Amniotic epithelial cell (primary cell): ENCODE data around the gene CTRB1.

ENCODE experiments used
- DNase-seq: peaks from one replicate; pipeline ENCODE4 v3.0.0-alpha.2; 2010; ENCODE audit warnings: low read depth

The CTRB1 gene

DNA sequence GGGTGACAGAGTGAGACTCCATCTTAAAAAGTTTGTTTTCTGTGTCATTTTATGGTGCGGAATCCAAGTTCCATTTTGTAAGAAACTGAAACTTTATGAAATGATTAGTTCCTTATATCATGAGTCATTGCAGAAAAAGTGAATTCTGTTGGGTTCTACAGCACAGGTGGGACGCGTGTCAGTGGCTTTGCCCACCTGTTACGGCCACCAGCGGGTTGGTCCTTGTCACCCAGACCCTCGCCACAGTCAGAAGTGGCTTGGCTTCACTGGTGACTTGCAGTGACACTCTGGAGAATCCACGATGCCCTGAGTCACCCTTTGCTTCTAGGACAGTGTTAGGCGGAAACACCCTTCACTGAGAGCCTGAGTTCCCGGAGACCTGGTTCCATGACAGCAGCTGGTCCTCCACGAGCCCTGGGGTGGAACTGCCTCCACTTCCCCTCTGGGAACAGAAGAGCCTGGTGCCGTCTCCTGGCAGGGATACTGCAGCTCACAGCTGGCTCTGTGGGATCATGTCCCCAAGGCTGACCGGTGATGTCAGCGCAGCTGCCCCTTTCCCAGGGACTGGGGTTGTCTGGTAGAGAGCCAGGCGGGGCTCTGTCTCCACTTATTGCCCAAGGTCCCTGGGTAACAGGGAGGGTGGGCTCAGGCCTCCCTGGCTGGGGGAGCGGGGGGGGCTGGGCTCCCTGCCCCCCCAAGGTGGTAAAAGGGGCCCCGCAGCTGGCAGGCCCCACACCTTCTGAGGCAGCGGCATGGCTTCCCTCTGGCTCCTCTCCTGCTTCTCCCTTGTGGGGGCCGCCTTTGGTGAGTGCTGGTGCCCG is at the start of gene CTRB1:
Gene CTRB1, plus strand, starts transcription at position 733 of the 821 bp plus-strand sequence. Its CDS starts 20 bp downstream, at position 753.
- no peak for DNase-seq

DNA sequence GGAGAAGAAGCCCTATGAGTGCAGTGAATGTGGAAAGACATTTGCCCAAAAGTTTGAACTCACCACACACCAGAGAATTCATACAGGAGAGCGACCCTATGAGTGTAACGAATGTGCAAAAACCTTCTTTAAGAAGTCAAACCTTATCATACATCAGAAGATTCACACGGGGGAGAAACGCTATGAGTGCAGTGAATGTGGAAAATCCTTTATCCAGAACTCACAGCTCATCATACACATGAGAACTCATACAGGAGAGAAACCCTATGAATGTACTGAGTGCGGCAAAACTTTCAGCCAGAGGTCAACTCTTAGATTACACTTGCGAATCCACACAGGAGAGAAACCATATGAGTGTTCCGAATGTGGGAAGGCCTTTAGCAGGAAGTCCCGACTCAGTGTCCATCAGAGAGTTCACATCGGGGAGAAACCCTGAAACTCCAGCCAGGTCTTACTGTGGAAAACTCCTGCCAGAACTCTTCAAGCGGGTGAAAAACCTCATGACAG is 48.8 kb upstream of the CTRB1 start:
- DNase-seq, result no peak

DNA sequence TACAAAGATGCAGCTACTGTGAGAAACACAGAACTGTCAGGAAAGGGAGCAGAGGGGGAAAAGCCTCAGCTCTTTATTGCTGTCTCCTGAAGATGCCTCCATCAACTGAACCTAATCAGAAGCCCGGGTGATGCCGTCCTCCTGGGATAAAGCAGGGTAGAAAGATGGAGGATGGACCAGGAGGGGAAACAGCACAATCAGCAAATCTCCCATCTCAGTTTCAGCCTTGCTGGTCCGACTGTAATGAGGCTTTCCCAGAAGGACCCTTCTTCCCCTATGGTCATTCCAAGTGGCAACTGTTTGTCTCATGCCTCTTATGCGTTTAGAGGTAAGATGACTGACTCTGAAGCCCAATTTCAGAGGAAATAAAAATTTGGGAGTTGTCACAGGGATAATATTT is 46.2 kb upstream of the CTRB1 start:
- DNase-seq, result no peak

DNA sequence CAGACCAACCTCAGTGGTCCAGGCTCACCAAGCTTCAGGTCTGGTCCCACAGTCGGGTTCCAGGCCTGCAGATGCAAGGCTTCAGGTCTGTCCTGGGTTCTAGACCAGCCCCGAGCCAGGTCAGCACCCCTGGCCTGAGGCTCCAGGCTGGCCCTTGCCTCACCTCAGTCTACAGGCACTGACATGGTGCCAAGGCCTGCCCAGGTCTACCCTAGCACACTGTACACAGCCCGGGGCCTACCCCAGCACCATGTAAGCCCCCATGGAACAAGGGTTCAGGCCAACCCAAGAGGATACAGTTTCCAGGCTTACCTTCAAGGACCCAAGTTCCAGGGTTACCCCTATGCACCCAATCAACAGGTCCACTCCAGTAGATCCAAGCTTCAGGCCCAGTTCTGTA is 43.7 kb upstream of the CTRB1 start:
- DNase-seq, result no peak

DNA sequence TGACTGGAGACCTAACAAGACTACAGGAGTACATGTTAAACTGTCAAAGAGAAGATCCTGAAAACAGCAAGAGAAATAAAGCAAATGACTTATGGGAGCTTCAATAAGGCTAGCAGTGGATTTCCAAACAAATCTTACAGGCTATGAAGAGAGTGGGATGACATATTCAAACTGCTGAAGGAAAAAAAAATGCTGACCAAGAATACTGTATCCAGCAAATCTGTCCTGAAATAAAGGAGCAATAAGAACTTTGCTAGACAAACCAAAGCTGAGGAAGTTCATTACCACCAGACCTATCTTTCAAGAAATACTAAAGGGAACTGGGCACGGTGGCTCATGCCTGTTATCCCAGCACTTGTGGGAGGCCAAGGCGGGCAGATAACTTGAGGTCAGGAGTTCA is 41.9 kb upstream of the CTRB1 start:
- DNase-seq, result no peak

DNA sequence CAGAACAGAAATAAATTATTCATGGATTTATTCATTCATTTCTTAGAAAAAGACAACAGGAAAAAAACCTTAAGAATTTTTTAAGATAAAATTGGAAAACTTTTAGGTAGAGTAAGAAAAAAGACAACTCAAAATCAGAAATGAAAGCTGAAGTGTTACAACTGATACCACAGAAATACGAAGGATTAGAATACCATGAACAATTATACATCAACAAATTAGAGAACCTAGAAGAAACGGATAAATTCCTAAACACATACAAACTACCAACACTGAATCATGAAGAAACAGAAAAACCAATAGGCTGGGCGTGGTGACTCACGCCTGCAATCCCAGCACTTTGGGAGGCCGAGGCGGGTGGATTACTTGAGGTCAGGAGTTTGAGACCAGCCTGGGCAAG is 39.6 kb upstream of the CTRB1 start:
- DNase-seq, result no peak

DNA sequence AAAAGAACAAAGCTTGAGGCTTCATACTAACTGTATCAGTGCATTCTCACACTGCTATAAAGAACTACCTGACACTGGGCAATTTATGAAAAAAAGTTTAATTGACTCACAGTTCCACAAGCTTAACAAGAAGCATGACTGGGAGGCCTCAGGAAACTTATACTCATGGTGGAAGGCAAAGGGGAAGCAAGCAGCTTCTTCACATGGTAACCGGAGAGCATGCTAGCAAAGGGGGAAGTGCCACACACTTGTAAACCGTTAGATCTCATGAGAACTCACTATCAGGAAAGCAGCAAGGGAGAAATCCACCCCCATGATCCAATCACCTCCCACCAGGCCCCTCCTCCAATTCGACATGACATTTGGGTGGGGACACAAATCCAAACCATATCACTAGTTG is 37.2 kb upstream of the CTRB1 start:
- no peak for DNase-seq

DNA sequence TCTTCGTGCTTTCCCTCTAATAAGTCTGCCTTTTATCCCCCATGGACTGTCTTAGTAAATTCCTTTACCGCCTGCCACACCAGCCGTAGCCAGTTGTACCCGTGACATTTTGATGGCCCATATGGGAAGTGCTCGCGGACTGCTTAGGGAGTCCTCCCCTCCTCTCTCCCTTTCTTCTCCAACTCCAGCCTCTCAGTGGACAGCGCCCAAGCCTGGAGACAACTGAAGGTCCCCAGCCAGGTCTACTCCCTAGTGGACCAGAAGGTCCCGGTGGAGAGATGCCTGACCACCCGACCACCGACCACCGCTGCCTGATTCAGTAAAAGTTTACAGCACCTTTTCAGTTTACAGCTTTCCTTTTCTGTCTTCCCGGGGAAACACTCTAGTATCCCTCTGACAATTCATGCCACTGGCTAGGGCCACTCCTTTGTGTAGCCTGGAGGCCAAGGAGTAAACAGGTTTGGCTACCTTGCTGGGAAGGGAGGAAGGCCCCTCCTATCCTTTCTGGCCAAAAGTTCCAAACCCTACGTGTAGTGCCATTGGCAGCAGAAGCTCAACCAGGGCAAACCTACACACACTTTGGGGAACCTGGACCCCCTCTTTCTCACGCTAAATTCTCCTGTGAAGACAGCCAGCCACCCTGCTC is 29.8 kb upstream of the CTRB1 start:
- no peak for DNase-seq

DNA sequence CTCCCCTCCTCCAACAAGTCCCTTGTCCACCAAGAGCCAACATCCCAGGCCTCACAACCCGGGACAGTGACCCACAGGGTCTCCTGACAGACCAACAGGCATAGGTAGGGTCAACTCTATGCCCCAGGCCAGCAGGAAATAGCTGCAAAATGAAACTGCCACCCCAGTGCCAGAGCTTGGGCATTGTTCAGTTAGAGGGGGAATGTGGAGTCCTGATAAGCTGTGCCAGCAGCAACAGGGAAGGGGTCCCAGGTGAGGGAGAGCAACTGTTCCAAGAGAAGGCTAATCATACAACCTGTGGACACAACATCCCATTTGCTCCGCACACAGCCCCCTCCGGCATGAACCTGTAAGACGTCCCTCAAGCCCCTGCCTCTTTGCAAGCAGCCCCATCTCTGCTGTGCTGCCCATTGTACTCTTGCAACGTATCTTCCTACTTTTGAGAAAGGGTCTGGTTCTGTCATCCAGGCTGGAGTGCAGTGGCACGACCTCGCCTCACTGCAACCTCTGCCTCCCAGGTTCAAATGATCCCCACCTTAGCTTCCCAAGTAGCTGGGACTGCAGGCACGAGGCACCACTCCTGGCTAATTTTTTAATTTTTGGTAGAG is 29.0 kb upstream of the CTRB1 start:
- DNase-seq, result no peak

DNA sequence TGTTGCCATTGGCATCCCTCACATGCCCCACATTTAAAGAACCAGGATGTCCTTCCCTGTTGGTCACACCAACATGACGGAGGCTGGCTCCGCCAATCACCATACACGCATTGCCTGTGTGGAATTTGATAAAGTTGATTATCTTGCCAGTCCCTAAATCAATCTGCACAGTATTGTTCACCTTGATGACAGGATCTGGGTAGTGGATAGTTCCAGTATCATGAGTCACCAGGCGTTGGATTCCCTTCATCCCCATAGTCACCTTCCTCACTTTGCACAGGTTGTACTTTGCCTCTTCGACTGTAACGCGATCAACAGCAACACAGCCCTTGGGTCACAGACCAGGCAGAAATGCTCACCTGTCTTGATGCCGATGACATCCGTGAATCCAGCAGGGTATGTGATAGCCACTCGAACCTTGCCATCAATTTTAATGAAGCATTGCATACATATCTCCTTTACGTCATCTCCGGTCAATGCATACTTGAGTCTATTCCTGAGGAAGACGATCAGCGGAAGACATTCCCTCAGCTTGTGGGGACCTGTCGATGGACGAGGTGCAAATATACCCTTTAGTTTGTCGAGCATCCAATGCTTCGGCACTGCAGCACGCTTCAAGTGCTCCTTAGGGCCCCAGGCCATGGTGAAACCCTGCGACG is 26.1 kb upstream of the CTRB1 start:
- no peak for DNase-seq

DNA sequence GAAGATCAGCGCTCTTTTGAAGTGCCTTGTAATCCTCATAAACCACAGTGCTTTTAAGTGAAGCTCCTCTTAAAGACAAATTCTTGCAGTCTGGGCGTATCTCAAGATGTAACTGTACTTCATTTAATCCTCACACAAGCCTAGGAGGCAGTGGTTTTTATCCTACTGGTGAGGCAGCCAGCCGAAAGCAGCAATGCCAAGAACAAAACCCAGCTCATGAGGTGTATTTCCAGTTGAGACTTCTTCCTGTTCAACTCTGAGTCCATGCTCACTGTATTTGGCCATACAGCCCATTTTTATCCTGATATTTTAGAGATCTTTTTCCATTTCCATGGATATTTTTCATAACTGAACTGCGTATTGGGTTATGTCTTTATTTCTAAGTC is 25.5 kb upstream of the CTRB1 start:
- DNase-seq, result no peak

DNA sequence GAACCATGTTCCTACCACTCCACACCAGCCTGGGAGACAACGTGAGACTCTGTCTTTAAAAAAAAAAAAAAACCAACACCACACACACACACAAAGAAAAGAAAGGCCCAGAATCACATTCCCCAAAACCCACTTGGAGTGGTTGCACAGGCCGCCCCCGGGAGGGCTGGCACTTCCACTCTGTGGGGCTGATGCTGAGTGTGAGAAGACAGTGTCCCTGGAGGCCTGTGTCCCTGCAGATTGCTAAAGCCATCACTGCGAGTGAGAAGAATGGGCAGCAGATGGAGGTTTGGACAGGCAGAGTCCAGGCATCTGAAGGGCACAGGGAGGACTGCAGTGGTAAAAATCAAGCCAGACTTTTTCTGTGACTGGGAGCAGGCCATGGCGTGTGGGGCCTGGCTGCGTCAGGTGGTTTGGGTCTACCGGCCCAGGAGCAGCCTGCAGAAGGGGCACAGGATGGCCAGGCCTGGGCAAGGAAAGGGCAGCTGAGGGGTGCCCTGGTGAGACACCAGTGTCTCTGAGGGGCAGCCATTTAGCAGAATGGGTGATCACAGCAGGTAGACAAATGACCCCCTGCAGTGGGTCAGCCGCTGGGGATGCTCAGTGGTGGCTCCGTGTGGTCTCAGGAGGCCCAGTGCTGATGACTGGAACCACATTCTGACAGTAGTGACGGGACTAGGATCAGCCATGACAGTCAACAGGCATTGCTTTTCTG is 24.9 kb upstream of the CTRB1 start:
- no peak for DNase-seq

DNA sequence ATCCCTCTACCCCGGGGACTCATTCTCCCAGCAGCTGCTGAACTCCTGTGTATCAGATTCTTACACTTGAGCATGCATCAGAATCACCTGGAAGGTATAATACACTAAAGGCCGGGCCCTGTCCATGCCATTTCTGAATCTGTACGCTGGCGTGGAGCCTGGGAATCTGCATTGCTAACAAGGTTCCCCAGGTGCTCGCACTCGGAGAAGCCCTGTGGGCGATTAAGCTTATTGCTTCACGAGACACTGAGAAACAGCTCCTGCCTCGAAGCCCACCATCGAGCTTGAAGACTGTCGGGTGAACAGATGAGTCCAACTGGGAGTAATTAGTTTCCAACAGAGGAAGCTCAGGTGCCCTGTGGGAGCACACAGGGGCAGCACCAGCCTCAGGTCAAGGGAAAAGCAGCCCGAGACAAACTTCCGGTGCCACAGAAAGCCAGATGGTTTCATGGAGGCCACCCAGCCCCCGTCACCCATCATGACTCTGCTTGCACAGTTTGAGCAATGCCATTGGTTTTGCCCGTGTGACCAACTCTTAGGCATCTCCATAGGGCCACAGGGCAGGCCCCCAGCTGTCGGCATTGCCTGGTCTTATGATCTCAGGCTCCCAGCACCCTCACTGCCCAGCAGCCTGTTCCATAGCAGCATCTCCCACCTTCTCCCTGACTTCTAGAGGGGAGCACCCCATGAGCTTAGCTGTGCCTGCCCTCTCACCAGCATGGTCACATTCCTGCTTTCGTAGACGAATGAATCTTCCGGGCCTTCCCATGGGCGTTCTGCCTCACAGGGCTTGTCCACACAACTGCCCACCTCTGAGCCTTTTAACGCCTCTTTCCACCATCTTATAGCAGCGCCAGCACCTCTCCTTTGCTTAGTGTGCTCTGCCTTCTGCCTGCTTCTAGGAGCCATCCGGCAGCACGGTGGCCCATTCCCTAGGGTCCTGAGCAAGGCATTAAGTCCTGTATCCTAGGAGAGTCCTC is 22.7 kb upstream of the CTRB1 start:
- no peak for DNase-seq

DNA sequence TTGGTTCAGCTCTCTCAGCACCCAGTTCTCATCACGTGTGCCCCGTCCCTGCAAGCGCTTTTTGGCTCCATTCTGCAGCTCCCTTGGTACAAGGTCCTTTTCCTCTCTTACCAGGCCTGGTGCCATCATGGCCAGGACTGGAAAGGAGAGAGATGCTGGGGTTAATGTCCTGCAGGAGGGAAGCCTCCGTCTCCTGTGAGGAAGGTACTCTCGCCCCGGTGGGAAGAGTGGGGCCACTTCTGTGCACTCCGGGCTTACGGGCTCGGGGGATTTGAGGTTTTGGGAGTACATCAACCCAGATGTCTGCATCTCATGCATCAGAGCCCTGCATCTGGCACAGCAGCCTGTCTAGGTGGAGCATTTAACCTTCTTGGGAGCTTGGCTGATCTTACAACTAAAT is 22.0 kb upstream of the CTRB1 start:
- DNase-seq, result no peak

DNA sequence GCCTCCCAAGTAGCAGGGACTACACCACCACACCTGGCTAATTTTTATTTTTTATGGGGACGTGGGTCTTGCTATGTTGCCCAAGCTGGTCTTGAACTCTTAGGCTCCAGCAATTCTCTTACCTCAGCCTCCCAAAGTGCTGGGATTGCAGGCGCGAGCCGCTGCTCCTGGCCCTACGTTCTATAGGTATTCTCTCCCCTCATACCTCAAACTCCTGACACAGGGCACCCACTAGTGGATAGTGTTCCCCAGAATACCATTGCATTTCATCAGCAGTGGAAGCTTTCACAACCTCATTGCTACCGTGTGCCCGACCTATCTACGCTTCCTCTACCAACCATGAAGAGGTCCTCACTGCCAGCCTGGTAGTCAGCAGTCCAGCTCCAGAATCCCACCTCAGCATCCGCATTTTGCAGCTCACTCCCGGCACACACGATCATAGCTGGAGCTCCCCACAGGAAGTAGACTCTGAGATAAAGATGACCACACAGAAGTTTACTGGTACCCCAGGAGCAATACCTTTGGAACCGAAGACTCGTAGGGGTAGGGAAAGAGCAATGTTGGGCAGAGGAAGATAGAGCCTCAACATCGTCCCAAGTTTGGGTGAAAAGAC is 21.2 kb upstream of the CTRB1 start:
- peak; percentile 36 for DNase-seq

DNA sequence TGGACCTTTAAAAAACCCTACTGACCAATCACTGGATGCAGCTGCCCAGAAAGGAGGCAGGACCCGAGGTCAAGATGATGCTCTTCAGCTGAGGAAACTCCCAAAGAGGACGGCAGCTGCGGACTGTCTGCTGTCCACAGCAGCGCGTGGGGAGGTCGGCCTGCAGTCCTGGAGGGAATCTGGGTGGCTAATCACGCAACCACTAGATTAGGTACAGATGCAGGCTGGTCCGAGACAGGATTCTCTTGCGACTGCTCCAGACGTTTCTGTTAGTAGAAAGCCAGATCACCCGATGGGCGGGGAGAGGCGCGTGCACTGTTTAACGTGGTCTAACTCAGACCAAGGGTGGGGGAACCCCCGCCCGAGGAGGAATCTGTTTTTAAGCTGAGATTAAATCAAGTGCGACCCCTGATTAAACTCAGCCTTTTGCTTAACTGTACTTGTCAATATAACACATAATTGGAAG is 20.6 kb upstream of the CTRB1 start:
- DNase-seq, result peak; percentile 66

DNA sequence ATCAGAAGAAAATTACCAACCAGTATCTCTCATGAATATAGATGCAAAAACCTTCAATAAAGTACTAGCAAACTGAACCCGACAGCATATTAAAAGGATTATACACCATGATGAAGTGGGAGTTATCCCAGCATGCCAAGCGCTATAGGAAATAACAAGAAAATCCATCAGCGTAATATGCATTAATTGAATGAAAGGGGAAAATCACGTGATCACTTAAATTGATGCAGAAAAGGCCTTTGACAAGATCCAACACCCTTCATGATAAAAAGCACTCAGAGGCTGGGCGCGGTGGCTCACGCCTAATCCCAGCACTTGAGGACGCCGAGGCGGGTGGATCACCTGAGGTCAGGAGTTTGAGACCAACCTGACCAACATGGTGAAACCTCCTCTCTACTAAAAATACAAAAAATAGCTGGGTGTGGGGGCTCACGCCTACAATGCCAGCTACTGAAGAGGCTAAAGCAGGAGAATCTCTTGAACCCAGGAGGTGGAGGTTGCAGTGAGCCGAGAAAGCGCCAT is 16.7 kb upstream of the CTRB1 start:
- no peak for DNase-seq

DNA sequence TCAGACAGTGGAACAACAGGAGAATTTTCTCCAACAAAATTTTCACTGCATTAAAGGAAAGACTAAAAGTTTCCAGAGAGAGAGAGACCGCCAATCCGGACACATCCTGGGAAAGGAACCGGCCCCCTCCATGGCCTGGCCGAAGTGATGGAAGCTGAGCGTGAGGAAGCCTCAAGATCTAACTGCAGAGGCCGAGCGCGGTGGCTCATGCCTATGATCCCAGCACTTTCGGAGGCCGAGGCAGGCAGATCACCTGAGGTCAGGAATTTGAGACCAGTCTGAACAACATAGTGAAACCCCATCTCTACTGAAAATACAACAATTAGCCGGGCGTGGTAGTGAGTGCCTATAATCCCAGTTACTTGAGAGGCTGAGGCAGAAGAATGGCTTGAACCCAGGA is 15.7 kb upstream of the CTRB1 start:
- DNase-seq, result no peak

DNA sequence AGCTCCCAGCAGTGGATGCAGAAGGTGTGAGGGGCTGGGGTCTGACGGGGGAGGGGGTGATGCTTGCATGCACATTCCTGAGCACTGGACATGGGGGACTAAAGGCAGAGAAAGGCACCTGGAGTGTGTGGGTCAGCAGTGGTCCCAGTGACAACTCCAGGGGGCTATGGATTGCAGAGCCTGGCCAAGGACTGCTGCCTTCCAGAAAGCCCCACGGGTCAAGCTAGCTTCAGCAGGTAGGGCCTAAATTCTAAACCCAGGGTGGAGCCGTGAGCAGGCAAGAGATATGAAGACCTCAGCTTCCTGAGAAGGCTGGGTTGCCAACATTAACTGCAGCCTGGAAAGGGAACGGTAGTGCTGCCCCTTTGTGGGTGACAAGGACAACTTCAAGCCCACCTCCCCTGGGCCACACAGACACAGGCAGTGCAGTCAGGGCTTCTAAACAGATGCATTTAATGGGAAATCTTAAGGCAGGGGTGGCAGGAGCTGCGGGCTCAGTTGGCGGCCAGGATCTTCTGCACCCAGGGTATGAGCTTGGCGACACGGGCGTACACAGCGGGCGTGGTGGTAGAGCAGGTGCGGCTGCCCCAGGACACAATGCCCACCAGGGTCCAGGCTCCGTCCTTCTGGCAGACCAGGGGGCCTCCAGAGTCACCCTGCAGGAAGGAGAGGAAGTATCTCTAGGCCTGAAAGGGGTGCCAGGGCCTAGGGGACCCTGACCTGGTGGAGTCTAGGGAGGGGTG is 14.9 kb upstream of the CTRB1 start:
- DNase-seq, result no peak
